Osteocyte (in vitro differentiated cells): ENCODE results near the gene SYCP3. TPM values are rescaled to one million over a fixed set of nuclear protein-coding genes. Genes with fewer than 3 reads are reported as not detected.

ENCODE experiments used
- DNase-seq: peaks from one replicate; pipeline ENCODE4 v3.0.0; 2021; ENCODE audit warnings: mixed read lengths; ENCODE audit not compliant: unreplicated experiment; ENCODE audit errors: extremely low spot score
- H3K27ac Mint-ChIP-seq: one replicate; pipeline ENCODE4 v1.8.0; 2021; ENCODE audit warnings: mild to moderate bottlenecking, mixed read lengths; ENCODE audit not compliant: unreplicated experiment
- H3K27me3 Mint-ChIP-seq: one replicate; pipeline ENCODE4 v1.8.0; 2021; ENCODE audit warnings: mixed read lengths; ENCODE audit not compliant: unreplicated experiment
- H3K36me3 Mint-ChIP-seq: one replicate; pipeline ENCODE4 v1.8.0; 2021; ENCODE audit warnings: mixed read lengths; ENCODE audit not compliant: unreplicated experiment
- H3K4me1 Mint-ChIP-seq: one replicate; pipeline ENCODE4 v1.8.0; 2021; ENCODE audit warnings: mixed read lengths; ENCODE audit not compliant: unreplicated experiment
- H3K4me3 Mint-ChIP-seq: one replicate; pipeline ENCODE4 v1.8.0; 2021; ENCODE audit warnings: mild to moderate bottlenecking, moderate library complexity, mixed read lengths; ENCODE audit not compliant: unreplicated experiment
- H3K9me3 Mint-ChIP-seq: one replicate; pipeline ENCODE4 v1.8.0; 2021; ENCODE audit warnings: mixed read lengths; ENCODE audit not compliant: unreplicated experiment
- total RNA-seq: library from RNA; stranded (reverse); gene quantifications from 2 replicates; pipeline ENCODE4 v1.2.1, GENCODE V29; 2021
- TF ChIP-seq, protein P1 (sequence below): fragments of 200-600 bp; sonication (generic); IDR thresholded peaks from 2 replicates; pipeline ENCODE4 v1.5.0; 2021; ENCODE audit warnings: antibody characterized with exemption, mild to moderate bottlenecking, moderate library complexity

SYCP3 gene
- total RNA-seq, 1 donor from 2014 or later: not detected

DNA sequence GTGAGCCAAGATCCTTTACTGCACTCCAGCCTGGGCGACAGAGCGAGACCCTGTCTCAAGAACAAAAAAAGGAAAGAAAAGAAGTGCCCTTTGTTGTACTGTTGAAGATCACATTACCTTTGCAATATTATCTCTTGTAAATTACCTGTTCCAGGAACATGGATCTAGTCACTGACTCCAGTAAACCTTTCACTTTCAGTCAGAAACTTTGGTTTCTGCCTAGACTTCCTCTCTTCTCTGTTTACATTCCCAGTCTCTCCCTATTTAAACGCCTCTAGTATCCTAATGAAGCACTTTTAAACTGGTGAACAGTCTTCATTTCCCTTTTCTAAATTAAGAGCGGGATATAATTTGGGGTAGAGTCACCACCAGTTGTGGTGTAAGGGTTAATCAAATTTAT lies 29.0 kb downstream of the SYCP3 start:
- Mint-ChIP-seq H3K4me1 (peaks cover 17% of the 10 kb centered on the region), H3K9me3 (no peaks in the 10 kb centered on the region), H3K4me3 (no peak overlapping the region), H3K36me3 (no peaks in the 10 kb centered on the region), H3K27me3 (no peaks in the 10 kb centered on the region), H3K27ac (no peak overlapping the region)
- DNase-seq: no peak
- TF ChIP-seq, protein P1, sequence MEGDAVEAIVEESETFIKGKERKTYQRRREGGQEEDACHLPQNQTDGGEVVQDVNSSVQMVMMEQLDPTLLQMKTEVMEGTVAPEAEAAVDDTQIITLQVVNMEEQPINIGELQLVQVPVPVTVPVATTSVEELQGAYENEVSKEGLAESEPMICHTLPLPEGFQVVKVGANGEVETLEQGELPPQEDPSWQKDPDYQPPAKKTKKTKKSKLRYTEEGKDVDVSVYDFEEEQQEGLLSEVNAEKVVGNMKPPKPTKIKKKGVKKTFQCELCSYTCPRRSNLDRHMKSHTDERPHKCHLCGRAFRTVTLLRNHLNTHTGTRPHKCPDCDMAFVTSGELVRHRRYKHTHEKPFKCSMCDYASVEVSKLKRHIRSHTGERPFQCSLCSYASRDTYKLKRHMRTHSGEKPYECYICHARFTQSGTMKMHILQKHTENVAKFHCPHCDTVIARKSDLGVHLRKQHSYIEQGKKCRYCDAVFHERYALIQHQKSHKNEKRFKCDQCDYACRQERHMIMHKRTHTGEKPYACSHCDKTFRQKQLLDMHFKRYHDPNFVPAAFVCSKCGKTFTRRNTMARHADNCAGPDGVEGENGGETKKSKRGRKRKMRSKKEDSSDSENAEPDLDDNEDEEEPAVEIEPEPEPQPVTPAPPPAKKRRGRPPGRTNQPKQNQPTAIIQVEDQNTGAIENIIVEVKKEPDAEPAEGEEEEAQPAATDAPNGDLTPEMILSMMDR: no peak

DNA sequence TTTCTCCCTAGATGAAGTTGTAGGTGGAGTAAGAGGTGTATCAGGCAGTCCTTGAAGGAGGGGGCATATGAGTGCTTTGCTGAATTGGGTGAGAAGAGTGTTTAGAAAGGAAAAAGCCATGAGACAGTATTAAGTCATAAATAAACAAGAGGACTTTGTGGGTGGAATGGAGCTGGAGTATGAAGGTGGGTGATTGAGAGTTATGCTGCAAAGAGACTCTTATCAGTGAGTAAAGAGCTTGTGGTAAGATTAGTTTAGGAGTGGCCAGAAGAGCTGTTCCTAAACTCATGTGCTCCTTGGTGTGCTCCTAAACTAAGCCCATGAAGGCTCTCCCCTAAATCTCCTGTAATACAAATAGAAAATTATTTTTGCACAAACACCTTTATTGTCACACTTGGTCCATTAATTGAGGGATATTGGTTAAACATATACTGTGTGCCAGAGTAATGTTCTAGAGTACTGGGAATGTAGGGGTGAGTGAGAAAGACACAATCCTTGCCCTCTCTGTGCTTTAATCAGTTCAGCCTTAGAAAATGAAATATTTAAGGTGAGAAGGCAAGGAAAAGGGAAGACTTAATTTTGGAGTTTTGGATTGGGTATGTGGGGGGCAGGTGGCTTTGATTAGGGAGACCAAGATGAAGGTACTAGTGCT lies 32.0 kb downstream of the SYCP3 start:
- TF ChIP-seq, protein P1: no peak
- no peaks in the 10 kb centered on the region for H3K36me3 Mint-ChIP-seq
- H3K9me3 Mint-ChIP-seq: no peaks in the 10 kb centered on the region
- peaks cover 5% of the 10 kb centered on the region for H3K4me1 Mint-ChIP-seq
- no peak overlapping the region for H3K4me3 Mint-ChIP-seq
- no peaks in the 10 kb centered on the region for H3K27me3 Mint-ChIP-seq
- no peak for DNase-seq
- no peak overlapping the region for H3K27ac Mint-ChIP-seq

DNA sequence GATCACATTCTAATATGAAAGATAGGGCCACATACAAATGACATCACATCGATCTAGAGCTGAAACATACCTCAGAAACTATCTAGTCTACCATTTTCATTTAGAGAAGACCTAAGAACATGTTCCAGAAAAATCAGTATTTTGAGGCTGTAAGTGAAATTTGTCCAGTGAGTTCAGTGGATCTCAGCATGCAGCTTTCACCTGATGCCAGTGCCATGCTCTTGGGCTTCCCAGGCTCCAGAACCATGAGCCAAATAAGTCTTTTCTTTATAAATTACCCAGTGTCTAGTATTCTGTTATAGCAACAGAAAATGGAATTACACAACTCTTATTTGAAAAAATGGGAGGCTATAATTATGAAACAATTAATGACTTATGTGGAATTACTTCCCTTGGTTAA lies 32.9 kb downstream of the SYCP3 start:
- H3K9me3 Mint-ChIP-seq: no peaks in the 10 kb centered on the region
- H3K4me3 Mint-ChIP-seq: no peak overlapping the region
- H3K27ac Mint-ChIP-seq: no peak overlapping the region
- no peaks in the 10 kb centered on the region for H3K36me3 Mint-ChIP-seq
- no peak for DNase-seq
- peaks cover 4% of the 10 kb centered on the region for H3K4me1 Mint-ChIP-seq
- TF ChIP-seq, protein P1: no peak
- no peaks in the 10 kb centered on the region for H3K27me3 Mint-ChIP-seq

DNA sequence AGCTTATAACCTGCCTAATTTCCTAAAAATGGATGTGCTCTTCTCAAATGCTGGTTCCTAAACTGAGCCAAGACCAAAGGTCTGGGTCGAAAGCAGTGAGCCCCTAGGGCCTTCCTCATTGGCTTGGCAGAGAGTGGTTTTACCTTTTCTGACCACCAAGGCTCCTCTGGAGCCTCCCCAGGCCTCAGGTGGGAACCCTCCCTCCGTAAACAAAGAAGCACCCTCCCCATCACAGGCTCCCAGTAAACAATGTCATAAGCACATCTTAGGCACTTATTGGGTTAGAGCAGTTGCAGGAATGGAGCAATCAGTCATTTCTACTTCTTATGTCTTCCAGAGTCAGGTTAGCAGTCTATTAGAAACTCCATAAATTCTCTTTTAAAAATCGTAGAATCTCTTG lies 35.8 kb downstream of the SYCP3 start:
- H3K27me3 Mint-ChIP-seq: no peaks in the 10 kb centered on the region
- TF ChIP-seq, protein P1: no peak
- H3K36me3 Mint-ChIP-seq: no peaks in the 10 kb centered on the region
- no peak overlapping the region for H3K27ac Mint-ChIP-seq
- no peaks in the 10 kb centered on the region for H3K9me3 Mint-ChIP-seq
- H3K4me1 Mint-ChIP-seq: peaks cover 26% of the 10 kb centered on the region
- no peak for DNase-seq
- H3K4me3 Mint-ChIP-seq: no peak overlapping the region

DNA sequence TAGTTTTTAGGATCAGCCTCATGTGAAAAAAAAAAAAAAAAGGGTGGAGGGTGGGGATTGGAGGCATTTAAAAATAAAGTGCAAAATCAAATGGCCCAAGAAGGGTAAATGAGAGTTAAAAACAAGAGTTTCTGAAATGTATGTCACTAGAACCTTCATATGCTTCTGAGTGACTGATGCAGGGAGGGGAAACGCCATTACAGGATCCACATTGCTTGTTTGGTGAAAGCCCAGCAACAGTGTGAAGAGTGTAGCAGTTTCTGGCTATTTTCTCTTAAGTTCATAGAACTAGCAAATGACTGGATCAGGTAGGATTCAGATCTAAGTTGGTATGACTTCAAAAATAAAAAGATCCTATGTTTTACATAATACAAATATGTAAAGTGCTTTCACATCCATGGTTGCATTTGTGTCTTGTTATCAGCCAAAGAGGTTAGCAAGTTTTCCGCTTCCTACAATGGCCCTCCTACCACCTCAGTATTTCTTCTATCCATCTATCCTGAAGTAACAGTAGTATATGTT lies 38.9 kb downstream of the SYCP3 start:
- H3K27ac Mint-ChIP-seq: no peak overlapping the region
- DNase-seq: no peak
- H3K4me1 Mint-ChIP-seq: peaks cover 35% of the 10 kb centered on the region
- H3K4me3 Mint-ChIP-seq: no peak overlapping the region
- TF ChIP-seq, protein P1: no peak
- no peaks in the 10 kb centered on the region for H3K36me3 Mint-ChIP-seq
- H3K9me3 Mint-ChIP-seq: no peaks in the 10 kb centered on the region
- H3K27me3 Mint-ChIP-seq: no peaks in the 10 kb centered on the region
